NCI-H2107 (cell line): Measurements from ENCODE around the gene HKDC1.
"Not testable (repeated sequence)": the region's sequence is repeated elsewhere in the genome, so short reads cannot be mapped to it uniquely, and the experiment has no call there.

ENCODE experiments used
- DNase-seq: peaks from one replicate; lab custom pipeline; 2025; lab: John Stamatoyannopoulos, UW

The HKDC1 gene

DNA sequence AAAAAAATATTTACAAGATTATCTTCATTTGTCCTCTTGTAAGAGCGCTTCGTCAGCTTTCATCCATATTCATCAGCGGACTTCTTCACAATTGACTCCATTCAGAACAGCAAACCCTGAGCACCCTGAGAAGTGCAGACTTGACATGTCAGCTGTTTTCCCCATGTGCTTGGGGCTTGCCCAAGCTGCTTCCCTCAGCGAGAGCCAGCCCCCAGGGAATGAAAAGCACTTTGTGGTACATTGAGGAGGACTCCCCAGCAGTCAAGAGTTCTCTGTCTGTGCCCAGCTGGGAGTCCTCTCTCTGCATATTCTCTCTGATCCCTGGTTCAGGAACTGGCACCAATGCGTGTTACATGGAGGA is 22.7 kb downstream of the HKDC1 start:
- DNase-seq = peak; percentile 49

DNA sequence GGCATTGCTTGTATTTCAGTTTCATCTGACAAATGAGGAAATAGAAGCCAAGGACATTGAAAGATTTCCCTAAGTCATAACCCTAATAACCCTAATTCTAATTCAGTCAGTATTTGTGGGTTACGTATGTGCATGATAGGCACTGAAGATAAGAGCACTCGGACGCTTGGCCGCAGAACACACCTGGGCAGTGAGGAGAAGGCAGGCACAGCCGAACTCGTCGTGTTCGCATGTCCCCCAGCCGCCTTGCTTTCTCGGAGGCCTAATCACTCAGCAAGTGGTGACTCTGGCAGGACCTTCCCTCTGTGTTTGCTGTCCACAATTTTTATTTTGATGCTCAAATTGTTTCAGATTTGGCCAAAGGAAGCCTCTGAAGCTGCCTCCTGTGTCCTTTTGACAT is 23.7 kb downstream of the HKDC1 start:
- no peak for DNase-seq

DNA sequence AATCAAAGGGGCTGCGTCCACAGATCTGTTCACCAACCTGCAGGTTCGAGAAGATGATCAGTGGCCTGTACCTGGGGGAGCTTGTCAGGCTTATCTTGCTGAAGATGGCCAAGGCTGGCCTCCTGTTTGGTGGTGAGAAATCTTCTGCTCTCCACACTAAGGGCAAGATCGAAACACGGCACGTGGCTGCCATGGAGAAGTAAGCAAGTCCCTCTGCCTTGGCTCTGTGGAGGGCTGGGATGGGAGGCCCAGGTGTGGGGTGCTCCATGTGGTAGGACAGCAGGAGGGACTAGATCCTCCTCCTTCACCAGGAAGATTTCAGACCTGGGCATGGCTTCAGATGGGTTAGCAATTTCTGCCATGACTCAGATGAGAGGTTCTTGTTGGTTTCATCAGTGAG is 25.9 kb downstream of the HKDC1 start:
- no peak for DNase-seq

DNA sequence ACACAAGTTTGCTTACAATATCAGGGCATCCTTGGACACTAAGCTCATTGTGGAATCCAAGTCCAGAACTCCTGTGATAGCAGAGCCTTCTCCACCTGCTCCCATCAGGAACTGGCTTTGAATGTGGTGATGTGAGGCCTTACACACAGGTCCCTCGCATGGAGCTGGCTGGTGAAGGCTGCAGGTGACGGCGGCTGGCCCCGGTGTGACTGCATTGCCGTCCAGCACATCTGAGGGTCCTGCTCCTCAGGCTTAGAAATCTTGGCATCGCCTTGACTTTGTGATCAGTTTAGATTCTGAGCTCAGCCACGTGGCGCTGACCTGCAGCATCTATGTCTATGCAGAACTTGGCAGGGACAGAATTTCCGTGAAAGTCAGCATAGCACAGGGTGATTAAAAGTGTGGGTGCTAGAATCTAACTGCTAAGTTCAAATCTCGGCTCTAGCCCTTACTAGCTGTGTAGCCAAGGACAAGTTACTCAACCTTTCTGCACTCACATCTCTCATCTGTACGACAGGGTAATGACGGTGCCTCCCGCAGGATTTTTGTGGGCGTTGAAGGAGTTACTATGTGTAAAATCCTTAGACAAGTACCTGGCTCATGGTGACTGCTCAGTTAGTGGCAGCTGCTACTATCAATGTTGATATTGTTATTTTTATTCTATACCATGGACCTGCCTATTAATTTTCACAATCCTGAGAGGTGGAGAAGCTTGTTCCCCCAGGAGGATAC is 26.6 kb downstream of the HKDC1 start:
- DNase-seq = no peak

DNA sequence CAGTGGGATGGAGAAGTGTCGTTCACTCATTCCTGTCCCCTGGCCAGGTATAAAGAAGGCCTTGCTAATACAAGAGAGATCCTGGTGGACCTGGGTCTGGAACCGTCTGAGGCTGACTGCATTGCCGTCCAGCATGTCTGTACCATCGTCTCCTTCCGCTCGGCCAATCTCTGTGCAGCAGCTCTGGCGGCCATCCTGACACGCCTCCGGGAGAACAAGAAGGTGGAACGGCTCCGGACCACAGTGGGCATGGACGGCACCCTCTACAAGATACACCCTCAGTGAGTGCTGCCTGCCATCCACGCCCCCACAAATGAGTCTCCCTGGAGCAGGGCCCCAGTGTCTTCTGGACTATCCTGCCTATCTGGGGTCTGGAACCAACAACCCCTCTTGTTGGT is 27.2 kb downstream of the HKDC1 start:
- no peak for DNase-seq

DNA sequence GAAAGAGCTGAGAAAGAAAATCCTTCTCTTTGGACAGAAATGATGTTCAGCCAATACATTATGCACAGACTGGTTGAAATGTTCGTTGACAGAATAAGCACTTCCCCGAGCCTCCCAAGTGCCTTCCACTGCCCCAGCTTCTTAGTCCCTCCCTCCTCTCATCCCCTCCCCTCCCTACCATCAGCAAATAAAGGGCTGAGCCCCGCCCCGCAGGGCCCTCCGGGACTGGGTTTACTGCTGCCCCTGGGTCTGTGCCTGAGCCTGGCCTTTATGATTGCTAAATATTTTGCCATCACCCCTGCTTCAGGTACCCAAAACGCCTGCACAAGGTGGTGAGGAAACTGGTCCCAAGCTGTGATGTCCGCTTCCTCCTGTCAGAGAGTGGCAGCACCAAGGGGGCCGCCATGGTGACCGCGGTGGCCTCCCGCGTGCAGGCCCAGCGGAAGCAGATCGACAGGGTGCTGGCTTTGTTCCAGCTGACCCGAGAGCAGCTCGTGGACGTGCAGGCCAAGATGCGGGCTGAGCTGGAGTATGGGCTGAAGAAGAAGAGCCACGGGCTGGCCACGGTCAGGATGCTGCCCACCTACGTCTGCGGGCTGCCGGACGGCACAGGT is 28.1 kb downstream of the HKDC1 start:
- DNase-seq = no peak

DNA sequence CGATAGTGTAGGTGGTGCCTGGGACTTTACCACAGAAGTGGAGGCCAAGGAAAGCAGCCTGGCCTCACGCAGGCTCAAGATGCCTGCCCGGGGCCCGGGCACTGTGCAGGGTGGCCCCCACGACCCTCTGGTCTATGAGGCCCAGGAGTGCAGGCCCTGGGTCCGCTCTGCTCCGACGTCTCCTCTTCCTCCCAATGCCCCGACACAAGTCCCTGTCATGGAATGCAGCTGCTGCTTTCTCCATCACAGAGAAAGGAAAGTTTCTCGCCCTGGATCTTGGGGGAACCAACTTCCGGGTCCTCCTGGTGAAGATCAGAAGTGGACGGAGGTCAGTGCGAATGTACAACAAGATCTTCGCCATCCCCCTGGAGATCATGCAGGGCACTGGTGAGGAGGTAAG is 29.9 kb downstream of the HKDC1 start:
- DNase-seq = no peak

DNA sequence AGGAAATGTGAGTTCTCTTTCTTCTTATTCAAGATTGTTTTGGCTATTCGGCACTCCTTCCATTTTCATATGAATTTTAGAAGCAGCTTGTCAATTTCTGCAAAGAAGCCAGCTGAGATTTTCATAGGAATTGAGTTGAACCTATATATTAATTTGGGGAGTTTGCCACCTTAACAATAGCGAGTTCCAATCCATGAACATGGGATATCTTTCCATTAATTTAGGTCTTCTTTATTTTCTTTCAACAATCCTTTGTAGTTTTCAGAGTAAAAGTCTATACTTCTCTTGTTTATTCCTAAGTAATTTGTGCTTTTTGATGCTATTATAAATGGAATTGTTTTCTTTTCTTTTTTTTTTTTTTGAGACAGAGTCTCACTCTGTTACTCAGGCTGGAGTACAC is 31.3 kb downstream of the HKDC1 start:
- DNase-seq = not testable (repeated sequence)

DNA sequence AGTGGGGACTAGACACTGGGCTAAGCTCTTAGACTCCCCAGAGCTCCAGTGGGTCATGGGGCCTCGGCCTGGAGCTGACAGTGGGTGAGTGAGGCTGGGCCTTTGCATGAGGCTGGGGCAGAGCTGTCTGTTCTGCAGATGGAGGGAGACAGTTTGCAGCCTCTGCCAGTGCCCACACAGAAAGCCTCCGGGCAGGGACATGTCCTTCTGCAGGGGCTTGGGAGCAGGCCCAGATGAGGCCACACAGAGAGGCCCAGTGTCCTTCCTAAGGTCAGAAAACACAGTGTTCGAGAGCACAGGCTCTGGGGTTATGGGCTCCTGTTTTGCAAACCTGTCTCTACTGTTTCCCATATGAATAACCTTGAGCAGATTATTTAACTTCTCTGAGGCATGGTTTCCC is 33.0 kb downstream of the HKDC1 start:
- DNase-seq = no peak

DNA sequence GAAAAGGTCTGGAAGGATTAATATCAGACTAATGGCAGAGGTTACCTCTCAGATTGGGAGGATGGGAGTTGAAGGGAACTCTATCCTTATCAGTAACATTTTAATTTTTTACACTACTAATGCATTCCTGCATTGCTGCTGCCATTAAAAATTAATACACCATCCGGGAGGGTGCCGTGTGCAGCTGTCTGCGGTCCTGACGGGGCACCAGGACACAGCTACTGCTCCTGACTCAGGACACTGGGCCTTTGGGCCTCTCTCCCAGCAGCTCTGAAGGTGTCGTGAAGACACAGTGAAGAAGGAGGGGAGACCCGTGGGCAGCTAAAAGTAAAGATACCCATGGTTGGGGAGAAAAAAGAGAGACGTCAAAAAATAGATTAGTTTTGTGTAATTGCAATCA is 34.7 kb downstream of the HKDC1 start:
- DNase-seq = no peak

DNA sequence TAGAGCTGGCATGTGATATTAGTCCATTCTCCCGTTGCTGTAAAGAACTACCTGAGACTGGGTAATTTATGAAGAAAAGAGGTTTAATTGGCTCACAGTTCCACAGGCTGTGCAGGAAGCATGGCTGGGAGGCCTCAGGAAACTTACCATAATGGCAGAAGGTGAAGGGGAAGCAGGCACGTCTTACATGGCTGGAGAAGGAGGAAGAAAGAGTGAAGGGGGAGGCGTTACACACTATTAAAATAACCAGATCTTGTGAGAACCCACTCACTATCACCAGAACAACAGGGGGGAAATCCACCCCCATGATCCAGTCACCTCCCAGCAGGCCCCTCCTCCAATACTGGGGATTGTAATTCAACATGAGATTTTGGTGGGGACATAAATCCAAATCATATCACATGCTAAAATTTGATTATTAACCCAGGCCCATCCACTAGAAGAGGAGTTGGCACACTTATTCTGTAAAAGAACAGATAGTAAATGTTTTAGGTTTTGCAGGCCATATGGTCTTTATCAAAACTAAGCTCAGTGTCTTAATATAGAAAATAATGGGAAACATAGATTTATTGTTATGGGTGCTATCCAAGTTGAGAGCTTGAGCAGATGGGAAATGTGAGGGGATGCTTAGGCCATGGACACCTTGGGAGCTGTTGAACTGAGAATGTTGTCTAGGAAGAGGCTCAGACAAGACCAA is 39.6 kb downstream of the HKDC1 start:
- DNase-seq = no peak

DNA sequence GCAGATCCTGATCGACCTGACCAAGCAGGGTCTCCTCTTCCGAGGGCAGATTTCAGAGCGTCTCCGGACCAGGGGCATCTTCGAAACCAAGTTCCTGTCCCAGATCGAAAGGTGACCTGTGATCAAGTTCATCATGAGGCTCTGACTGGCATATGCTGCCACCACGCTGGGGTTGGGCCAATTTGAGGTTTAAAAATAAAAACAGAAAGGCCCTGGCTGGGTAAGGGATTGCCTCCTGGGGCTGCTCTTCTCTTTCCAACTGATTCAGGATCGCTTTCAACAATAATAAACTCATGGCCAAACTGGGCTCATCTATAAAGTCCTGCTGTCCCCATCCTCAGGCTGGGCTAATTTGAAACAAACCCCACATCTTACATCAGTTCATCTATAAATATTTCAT is 41.1 kb downstream of the HKDC1 start:
- no peak for DNase-seq

DNA sequence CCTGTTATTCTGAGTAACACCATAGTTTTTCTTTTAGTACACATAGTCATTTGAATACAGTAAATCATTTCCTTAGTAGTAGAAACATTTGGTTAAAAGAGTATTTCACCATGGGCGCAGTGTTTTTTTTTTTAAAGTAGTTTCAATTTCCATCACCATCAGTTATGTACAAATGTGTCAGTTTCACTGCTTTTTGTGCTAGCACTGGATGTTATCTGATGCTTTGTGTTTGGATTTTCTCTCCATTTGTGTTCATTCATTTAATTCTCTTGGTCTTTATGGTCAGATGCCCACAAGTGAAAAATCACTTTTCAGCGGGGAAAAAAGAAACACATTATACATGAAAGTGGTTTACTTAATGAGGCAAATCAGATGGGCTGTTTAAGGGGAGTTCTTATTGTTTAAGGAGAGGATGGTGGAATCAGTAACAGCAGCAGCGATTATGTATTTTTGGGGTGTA is 42.2 kb downstream of the HKDC1 start:
- DNase-seq = no peak

DNA sequence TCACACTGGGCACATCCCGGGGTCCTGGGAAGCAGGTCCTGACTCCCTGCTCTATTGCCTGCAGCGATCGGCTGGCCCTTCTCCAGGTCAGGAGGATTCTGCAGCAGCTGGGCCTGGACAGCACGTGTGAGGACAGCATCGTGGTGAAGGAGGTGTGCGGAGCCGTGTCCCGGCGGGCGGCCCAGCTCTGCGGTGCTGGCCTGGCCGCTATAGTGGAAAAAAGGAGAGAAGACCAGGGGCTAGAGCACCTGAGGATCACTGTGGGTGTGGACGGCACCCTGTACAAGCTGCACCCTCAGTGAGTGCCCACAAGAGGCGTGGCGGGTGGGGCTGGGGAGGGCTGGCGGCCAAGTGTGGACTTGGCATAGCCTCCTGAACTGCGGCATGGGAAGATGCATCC is 45.4 kb downstream of the HKDC1 start:
- no peak for DNase-seq

DNA sequence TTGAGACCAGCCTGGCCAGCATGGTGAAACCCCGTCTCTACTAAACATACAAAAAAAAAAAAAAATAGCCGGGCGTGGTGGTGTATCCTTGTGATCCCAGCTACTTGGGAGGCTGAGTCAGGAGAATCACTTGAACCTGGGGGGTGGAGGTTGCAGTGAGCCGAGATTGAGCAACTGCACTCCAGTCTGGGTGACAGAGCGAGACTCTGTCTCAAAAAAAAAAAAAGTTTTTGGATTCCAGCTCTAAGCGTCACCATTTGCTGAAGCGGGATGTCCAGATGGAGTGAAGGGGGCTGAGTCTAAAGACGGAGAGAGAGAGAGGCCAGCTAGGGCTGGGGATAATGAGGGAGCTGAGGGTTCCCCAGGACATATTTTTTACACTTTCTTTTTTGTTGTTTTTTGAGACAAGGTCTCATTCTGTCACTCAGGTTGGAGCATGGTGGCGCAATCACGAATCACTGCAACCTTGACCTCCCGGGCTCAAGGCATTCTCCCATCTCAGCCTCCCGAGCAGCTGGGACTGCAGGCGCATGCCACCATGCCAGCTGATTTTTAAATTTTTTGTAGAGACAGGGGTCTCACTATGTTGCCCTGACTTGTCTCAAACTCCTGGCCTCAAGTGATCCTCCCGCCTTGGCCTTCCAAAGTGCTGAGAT is 48.8 kb downstream of the HKDC1 start:
- DNase-seq = no peak

DNA sequence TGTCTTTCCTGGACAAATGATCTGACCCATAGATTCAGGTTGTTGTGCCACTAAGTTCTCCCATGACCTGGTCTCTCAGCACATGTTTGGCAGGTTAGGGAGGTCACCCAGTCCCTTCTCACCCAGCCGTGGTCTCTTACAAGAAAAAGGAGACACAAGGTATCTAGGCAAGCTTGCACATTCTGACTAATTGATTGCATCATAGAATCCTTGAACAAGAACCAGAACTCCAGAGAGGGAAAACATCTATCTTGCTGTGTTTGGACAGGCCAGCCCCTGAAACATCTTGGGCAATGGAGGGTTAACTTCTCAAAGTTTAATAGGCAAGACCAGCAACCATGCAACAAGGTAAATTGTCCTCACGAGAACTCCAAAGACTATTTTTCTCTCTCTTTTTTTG is 49.6 kb downstream of the HKDC1 start:
- DNase-seq = no peak

DNA sequence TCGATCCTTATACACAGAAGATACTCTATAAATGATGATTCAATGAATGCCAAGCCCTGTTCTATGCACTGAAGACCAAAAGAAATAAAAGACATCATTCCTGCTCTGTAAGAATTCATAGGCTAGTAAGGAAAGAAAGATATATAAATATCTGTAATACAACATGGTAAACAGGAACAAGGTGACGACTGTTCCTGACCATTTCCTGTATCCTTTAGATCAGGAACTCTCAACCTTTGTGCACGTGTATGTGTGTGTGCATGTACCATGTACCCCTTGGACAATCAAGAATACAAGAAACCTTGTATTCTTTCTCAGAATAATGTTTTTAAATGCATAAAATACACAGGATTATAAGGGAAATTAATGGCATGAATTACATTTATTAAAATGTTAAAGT is 50.9 kb downstream of the HKDC1 start:
- DNase-seq = no peak

DNA sequence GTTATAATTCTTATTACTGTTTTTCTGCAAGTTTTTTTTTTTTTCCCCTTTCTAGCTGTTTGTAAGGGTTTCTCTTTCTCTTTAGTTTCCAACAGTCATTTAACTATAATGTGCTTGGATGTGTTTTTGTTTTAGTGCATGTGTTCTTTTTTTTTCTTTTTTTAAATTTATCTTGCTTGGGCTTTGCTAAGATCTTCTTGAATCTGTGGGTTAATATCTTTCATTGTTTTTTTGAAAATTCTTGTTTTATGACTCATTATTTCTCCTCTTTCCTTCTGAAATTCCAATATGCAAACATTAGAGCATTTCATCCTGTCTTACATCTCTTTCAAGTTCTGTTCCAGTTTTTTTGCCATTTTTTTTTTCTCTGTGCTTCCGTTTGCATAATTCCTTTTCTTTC is 52.5 kb downstream of the HKDC1 start:
- DNase-seq = no peak

DNA sequence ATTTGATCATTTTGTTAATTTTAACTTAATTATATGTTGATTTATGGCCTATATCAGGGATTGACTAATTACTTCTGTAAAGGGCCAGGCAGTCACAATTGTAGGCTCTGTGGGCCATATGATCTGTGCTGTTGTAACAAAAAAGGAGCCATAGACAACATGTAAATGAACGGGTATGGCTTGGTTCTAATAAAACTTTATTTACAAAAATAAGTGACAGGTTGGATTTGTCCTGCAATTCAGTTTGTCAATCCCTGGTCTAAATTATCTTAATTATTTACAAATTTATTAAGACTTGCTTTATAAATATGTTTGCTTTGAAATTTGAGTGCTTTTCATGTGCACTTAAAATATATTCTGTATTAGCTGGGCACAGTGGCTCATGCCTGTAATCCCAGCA is 55.3 kb downstream of the HKDC1 start:
- no peak for DNase-seq

DNA sequence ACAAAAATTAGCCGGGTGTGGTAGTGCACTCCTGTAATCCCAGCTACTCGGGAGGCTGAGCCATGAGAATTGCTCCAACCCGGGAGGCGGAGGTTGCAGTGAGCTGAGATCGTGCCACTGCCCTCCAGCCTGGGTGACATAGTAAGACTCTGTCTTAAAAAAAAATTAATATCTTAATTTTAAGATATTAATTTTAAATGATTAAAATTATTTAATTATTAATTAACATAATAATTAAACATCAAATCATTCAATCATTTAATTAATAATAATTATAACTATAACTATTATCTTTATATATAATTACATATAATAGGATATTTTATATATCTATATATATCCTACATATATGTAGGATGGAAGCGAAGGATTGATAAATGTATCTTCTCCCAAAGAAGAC is 56.4 kb downstream of the HKDC1 start:
- no peak for DNase-seq

DNA sequence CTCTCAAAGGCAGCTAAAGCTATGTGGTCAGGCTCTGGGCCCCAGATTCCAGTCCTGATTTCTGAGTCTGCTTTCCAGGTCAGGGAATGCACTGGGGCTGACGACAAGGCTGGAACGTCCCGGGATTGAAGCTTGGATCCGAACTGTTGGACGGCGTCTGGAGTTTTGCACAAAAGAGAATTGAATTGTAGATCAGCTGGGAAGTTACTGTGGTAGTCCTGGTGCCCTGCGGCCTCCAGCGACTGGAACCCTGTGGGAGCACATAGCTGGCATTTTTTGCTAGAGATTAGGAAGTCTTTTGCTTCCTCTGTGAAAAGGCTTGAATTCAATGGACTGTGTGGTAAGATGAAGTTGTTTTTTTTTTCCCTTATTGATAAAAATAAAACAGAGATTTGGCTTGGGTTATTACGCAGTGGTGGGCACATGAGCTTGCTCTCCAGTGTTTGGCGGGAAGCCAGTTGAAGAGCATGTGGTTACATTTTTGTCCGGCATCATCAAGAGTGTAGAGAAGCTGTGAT is 58.4 kb downstream of the HKDC1 start, which contains the start of gene HK1:
HK1 (plus strand) TSS at position 51 of the 518 bp plus-strand sequence.
- no peak for DNase-seq

DNA sequence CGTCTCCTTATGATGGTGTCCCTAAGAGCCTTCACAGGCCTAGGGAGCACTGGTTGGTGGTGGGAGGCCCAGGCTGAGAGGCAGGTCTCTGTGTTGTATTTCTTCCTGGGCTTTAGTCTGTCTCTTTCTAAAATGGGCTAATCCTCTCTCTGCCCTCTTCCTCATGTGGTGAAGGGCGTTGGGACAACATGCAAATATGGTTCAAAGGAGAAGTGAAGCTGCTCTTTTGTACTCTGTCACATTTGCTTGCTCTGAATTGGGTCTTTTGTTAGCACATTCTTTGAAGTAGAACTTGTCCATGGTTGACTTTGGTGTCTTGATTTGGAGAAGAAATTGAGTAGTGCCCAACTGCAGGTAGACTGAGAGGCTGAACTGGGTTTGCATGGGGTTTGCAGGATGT is 59.0 kb downstream of the HKDC1 start:
- DNase-seq = no peak
